H7 (cell line): ENCODE measurements around the gene MAGI1. TPM values are rescaled to one million over a fixed set of nuclear protein-coding genes. Genes with fewer than 3 reads are reported as not detected.
A peak's percentile ranks its signal among the peaks of the same experiment; 100 is the strongest.

Experiments
- DNase-seq: peaks from one replicate; pipeline ENCODE4 v3.0.0; 2012
- H3K27me3 ChIP-seq: 2 replicates; pipeline ENCODE4 v1.6.0; 2011; ENCODE audit warnings: mild to moderate bottlenecking, low read length; ENCODE audit not compliant: control insufficient read depth, insufficient read depth
- H3K36me3 ChIP-seq: replicated peaks from 2 replicates; pipeline ENCODE4 v1.5.1; 2011; ENCODE audit warnings: low read length; ENCODE audit not compliant: control insufficient read depth, insufficient read depth
- H3K4me3 ChIP-seq: 2 replicates; pipeline ENCODE4 v1.5.1; 2011; ENCODE audit warnings: low read depth, mild to moderate bottlenecking, control low read depth, low read length, moderate library complexity; ENCODE audit not compliant: insufficient read depth
- total RNA-seq: library from RNA; depleted of rRNA; stranded (reverse); fragments of >200 nt; shearing (Covaris generic); gene quantifications from 2 replicates; pipeline ENCODE4 v1.2.3, GENCODE V29; 2014

The MAGI1 gene
- total RNA-seq, 1 experiment from 2014 or later: 26.4 TPM

GRCh38 chr3:65713016-65713415 is 325.7 kb downstream of the MAGI1 start:
- Histone ChIP-seq H3K4me3 (no peak overlapping the region), H3K36me3 (no peaks in the 10 kb centered on the region), H3K27me3 (no peaks in the 10 kb centered on the region)
- peak; percentile 50 for DNase-seq

- no peak overlapping the region for H3K4me3 ChIP-seq
- no peak for DNase-seq
Measured at GRCh38 chr3:65712140-65712539, 326.6 kb downstream of the MAGI1 start.

GRCh38 chr3:65706776-65707568 is 331.7 kb downstream of the MAGI1 start:
- no peak for DNase-seq
- Histone ChIP-seq H3K4me3 (no peak overlapping the region), H3K27me3 (no peaks in the 10 kb centered on the region), H3K36me3 (no peaks in the 10 kb centered on the region)

More at GRCh38 chr3:65712140-65712539, 326.6 kb downstream of the MAGI1 start:
- Histone ChIP-seq H3K27me3 (no peaks in the 10 kb centered on the region), H3K36me3 (no peaks in the 10 kb centered on the region)

GRCh38 chr3:65706301-65706700 is 332.4 kb downstream of the MAGI1 start:
- no peak for DNase-seq
- no peak overlapping the region for H3K4me3 ChIP-seq
- no peaks in the 10 kb centered on the region for H3K27me3 ChIP-seq
- H3K36me3 ChIP-seq: no peaks in the 10 kb centered on the region

- Histone ChIP-seq H3K4me3 (no peak overlapping the region), H3K36me3 (no peaks in the 10 kb centered on the region), H3K27me3 (no peaks in the 10 kb centered on the region)
- DNase-seq: no peak
Measured at GRCh38 chr3:65703820-65704219, 334.9 kb downstream of the MAGI1 start.

DNA sequence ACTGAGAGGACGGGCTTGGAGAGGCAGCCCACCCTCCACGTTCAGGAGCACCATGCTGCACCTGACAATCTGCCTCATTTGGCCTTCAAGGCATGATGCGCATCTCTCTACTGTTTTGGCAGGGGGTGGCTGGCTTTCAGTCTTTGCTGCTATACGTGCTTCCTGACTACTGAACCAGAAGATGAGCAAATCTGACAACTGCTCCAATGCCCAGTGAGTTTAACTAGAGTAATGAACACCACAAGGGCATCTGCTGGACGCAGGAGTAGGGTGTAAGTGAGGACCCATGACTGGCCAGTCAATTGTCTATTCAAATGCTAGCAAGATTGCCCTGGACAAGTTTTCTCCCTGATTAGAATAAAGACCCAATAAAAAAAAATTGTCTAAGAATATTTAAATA is 335.7 kb downstream of the MAGI1 start:
- no peaks in the 10 kb centered on the region for H3K27me3 ChIP-seq
- H3K36me3 ChIP-seq: no peaks in the 10 kb centered on the region
- H3K4me3 ChIP-seq: no peak overlapping the region
- DNase-seq: no peak

GRCh38 chr3:65702202-65702601 is 336.5 kb downstream of the MAGI1 start:
- Histone ChIP-seq H3K36me3 (no peaks in the 10 kb centered on the region), H3K4me3 (no peak overlapping the region), H3K27me3 (no peaks in the 10 kb centered on the region)
- DNase-seq: no peak

DNA sequence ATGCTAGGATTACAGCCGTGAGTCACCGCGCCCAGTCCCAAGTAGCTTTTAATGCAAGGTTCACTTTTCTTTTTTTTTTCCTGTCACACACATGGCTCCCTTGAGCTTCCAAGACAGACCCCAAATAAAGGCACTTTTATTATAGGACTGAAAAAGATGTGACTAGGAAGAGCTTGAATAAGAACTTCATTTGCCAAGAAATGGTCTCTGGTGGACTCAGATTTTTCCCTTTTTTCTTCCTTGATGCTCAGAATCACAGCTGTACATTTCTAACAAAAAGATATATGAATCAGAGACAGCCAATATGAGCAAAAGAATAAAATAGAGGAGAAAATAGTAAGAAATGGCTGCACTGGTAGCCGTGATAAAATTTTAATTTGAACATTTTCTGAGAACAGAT is 337.2 kb downstream of the MAGI1 start:
- H3K27me3 ChIP-seq: no peaks in the 10 kb centered on the region
- DNase-seq: no peak
- H3K36me3 ChIP-seq: no peaks in the 10 kb centered on the region
- no peak overlapping the region for H3K4me3 ChIP-seq

- peak; percentile 25 for DNase-seq
- H3K4me3 ChIP-seq: no peak overlapping the region
- H3K27me3 ChIP-seq: no peaks in the 10 kb centered on the region
- no peaks in the 10 kb centered on the region for H3K36me3 ChIP-seq
Measured at GRCh38 chr3:65689436-65689835, 349.3 kb downstream of the MAGI1 start.

DNA sequence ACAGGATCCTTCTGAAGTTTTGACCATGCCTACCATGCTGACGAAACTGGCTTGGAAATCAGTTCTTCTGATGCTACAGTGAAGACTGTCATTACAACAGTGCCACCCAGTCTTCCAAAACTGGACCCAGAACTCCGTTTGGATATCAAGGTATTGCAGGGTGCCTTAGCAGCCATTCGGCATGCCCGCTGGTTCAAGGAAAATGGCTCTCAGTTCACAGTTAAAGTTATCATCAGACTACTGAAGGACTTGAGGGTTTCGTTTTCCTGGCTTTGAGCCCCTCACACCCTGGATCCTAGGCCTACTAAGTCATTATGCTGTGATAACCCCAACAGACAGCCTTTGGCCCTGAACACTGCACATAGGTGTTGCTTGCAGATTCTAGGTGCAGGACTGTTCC is 351.0 kb downstream of the MAGI1 start:
- Histone ChIP-seq H3K36me3 (no peaks in the 10 kb centered on the region), H3K4me3 (no peak overlapping the region), H3K27me3 (no peaks in the 10 kb centered on the region)
- DNase-seq: no peak

DNA sequence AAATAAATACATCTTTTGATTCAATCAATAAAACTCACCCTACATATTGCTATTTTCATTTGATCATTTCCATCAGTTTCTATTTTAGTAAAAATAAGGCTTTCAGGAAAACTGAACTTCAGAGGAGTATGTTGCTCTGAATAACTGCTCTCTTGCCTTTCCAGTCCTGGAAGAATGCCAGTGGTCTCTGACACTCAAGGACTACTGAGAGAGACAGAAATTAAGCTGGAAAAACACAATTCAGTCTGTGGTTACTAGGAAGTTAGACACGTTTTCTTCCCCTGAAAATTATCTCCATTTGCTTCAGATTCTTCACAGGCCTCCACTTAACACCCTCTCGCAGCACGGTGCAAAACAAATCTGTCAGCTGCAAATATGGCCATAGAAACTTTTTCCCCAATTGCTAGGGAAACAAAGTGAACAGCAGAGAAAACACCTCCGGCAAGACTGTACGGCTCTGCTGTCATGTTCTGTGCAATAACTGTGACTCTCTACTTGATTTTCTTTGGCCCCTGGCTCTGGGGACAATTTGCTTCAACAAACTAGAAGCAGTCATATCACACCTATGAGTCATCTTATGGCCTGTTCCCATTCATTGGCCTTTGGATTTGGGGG is 353.0 kb downstream of the MAGI1 start:
- Histone ChIP-seq H3K4me3 (no peak overlapping the region), H3K36me3 (no peaks in the 10 kb centered on the region), H3K27me3 (no peaks in the 10 kb centered on the region)
- no peak for DNase-seq

- DNase-seq: no peak
- Histone ChIP-seq H3K4me3 (no peak overlapping the region), H3K36me3 (no peaks in the 10 kb centered on the region), H3K27me3 (no peaks in the 10 kb centered on the region)
Measured at GRCh38 chr3:65678516-65678915, 360.2 kb downstream of the MAGI1 start.

GRCh38 chr3:65677486-65678010 is 361.2 kb downstream of the MAGI1 start:
- Histone ChIP-seq H3K4me3 (no peak overlapping the region), H3K36me3 (no peaks in the 10 kb centered on the region), H3K27me3 (no peaks in the 10 kb centered on the region)
- DNase-seq: no peak

DNA sequence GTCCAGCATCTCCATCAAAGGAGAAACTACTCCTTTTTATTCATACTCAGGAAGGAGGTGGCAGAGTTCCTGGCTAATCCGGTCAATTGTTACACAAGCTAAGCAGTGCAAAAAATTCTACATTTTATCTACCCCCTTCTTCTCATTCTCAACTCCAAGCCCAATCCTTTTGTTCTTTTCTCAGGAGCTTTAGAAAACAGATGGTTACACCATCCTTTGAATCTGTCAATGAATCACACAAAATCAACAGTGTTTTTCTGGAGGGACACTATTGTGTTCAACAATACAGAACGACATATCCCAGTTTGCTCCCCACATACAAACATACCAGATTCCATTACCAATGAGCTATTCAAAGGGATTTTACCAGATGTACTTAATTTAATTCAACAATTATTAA is 362.1 kb downstream of the MAGI1 start:
- Histone ChIP-seq H3K36me3 (no peaks in the 10 kb centered on the region), H3K27me3 (no peaks in the 10 kb centered on the region), H3K4me3 (no peak overlapping the region)
- DNase-seq: no peak

- Histone ChIP-seq H3K4me3 (no peak overlapping the region), H3K36me3 (no peaks in the 10 kb centered on the region), H3K27me3 (no peaks in the 10 kb centered on the region)
- no peak for DNase-seq
Measured at GRCh38 chr3:65675011-65675410, 363.7 kb downstream of the MAGI1 start.
